Measurements from ENCODE around the gene SLC1A3. TPM values are rescaled to one million over a fixed set of nuclear protein-coding genes. Genes with fewer than 3 reads are reported as not detected.

The SLC1A3 gene
- total RNA-seq, 4 donors from 2014 or later, result 11.3 to 26.5 (median 21.2) TPM

DNA sequence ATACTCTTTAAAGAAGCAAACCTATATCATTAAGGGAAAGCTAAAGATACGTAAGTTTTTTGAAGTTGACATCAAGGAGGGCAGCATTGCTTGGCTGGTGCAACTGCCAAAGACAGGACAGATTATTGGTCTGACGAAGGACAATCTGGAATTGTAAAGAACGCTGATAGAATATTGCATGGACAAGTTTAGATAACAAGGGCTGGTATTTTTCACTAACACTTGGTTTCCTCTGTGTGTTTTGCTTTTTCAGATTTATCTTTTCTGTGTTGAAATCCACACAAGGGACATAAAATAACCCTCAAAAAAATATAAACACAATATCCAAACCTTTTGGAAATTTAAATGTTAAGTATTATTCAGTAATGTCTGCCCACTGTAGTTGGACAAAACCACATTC, 39.7 kb downstream of the SLC1A3 start:
- no peak for DNase-seq (ENCODE audit: extremely low spot score)
- H3K36me3 ChIP-seq, result no peaks in the 10 kb centered on the region
- no peak for TF ChIP-seq POLR2A (IDR thresholded peaks at IDR 0.05; ENCODE audit: low read depth)
- no peak for TF ChIP-seq EP300 (IDR thresholded peaks at IDR 0.05)
- no peak for TF ChIP-seq POLR2AphosphoS5 (IDR thresholded peaks at IDR 0.05)
- TF ChIP-seq, protein P1, sequence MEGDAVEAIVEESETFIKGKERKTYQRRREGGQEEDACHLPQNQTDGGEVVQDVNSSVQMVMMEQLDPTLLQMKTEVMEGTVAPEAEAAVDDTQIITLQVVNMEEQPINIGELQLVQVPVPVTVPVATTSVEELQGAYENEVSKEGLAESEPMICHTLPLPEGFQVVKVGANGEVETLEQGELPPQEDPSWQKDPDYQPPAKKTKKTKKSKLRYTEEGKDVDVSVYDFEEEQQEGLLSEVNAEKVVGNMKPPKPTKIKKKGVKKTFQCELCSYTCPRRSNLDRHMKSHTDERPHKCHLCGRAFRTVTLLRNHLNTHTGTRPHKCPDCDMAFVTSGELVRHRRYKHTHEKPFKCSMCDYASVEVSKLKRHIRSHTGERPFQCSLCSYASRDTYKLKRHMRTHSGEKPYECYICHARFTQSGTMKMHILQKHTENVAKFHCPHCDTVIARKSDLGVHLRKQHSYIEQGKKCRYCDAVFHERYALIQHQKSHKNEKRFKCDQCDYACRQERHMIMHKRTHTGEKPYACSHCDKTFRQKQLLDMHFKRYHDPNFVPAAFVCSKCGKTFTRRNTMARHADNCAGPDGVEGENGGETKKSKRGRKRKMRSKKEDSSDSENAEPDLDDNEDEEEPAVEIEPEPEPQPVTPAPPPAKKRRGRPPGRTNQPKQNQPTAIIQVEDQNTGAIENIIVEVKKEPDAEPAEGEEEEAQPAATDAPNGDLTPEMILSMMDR (IDR thresholded peaks at IDR 0.05), result no peak
- peaks cover 0 to 3% (median 0%) of the 10 kb centered on the region in 4 donors for H3K4me1 ChIP-seq
- H3K27ac ChIP-seq (replicated peaks in 1 of 4), result no peak overlapping the region
- no peaks in the 10 kb centered on the region for H3K27me3 ChIP-seq
- H3K9me3 ChIP-seq, result no peaks in the 10 kb centered on the region
- WGBS, result 79% methylated on average over 3 of the region's 3 CpGs
- intact Hi-C loops (cut with DNase I), result no loop called here
- no peak overlapping the region for H3K4me3 ChIP-seq

DNA sequence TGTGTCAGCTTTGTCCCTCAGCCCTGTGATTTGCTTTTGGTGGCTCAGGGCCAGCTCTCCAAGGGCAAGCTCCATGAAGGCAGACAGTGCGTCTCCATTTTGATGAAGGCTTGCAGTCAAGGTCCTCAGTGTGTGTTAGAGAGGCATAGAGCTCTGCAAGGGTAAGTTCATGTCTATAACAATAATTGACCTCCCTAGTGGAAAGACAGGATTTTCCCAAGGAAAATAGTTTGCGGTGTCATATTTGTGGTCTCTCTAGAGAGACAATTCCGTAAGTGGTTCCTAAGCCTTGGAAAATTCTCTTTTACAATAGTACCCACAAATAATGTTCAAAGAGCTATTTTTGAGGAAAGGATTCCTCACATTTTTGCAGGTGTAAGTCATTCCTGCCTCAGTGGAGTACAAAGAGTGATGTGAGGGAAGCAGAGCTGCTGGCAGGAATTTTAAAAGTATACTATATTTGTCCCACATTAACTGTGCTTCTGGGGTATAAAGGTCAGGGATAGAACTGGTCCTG, 40.2 kb downstream of the SLC1A3 start:
- intact Hi-C loops (cut with DNase I), result no loop called here
- no peaks in the 10 kb centered on the region for H3K36me3 ChIP-seq
- H3K4me3 ChIP-seq, result no peak overlapping the region
- H3K9me3 ChIP-seq, result no peaks in the 10 kb centered on the region
- H3K27me3 ChIP-seq, result no peaks in the 10 kb centered on the region
- DNase-seq (ENCODE audit: extremely low spot score), result no peak
- peaks cover 0 to 7% (median 0%) of the 10 kb centered on the region in 4 donors for H3K4me1 ChIP-seq
- TF ChIP-seq, protein P1 (IDR thresholded peaks at IDR 0.05), result no peak
- TF ChIP-seq EP300 (IDR thresholded peaks at IDR 0.05) (no peak), POLR2AphosphoS5 (IDR thresholded peaks at IDR 0.05) (no peak), POLR2A (IDR thresholded peaks at IDR 0.05; ENCODE audit: low read depth) (no peak)
- H3K27ac ChIP-seq (replicated peaks in 1 of 4), result no peak overlapping the region
- 86% methylated on average over 3 of the region's 3 CpGs for WGBS

DNA sequence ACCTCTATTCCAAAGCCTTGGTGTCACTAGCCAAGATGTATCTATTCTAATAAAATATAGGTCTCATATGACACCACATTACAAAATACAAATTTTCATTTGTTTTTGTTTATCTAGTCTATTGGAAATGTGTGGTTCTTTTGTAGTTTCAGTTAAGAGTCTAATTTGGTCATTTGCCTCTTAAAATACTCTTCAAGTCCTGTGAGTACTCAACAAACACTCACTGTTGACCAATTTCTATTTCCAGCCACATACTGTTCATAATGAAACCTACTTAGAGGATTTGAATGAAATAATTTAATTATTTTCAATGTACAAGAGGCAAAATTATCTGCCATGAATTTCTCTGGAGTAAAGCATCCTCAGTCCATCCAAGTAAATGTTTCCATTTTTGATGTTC, 40.6 kb downstream of the SLC1A3 start:
- H3K27ac ChIP-seq (replicated peaks in 1 of 4), result no peak overlapping the region
- no peaks in the 10 kb centered on the region for H3K36me3 ChIP-seq
- H3K27me3 ChIP-seq, result no peaks in the 10 kb centered on the region
- H3K9me3 ChIP-seq, result no peaks in the 10 kb centered on the region
- H3K4me3 ChIP-seq, result no peak overlapping the region
- intact Hi-C loops (cut with DNase I), result no loop called here
- DNase-seq (ENCODE audit: extremely low spot score), result no peak
- TF ChIP-seq EP300 (IDR thresholded peaks at IDR 0.05) (no peak), POLR2A (IDR thresholded peaks at IDR 0.05; ENCODE audit: low read depth) (no peak), POLR2AphosphoS5 (IDR thresholded peaks at IDR 0.05) (no peak)
- TF ChIP-seq, protein P1 (IDR thresholded peaks at IDR 0.05), result no peak
- peaks cover 0 to 7% (median 0%) of the 10 kb centered on the region in 4 donors for H3K4me1 ChIP-seq

DNA sequence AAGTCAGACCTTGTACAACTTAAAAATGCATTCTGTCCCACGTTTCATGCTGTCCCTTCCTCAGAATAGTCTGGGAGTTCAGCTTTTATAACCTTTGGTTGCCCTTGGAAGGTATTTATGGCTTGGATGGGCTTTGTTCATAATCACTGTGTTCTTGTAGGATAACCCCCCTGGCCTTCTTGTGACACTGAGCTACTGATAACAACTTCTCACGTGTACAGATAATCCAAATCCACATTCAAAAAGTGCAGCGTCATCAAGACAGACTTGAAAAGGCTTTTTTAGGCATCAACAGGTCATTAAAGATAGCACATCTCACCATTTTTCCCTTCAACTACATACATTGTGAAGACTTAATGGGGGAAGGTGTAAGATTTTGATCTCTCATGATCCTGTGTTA, 42.0 kb downstream of the SLC1A3 start:
- no peaks in the 10 kb centered on the region for H3K9me3 ChIP-seq
- WGBS, result 82% methylated on average over 3 of the region's 3 CpGs

More for the DNA sequence above, 42.0 kb downstream of the SLC1A3 start:
- H3K36me3 ChIP-seq, result no peaks in the 10 kb centered on the region
- no peaks in the 10 kb centered on the region for H3K27me3 ChIP-seq
- no peak for DNase-seq (ENCODE audit: extremely low spot score)
- intact Hi-C loops (cut with DNase I), result no loop called here
- H3K4me3 ChIP-seq, result no peak overlapping the region
- no peak overlapping the region for H3K27ac ChIP-seq (replicated peaks in 1 of 4)
- TF ChIP-seq POLR2AphosphoS5 (IDR thresholded peaks at IDR 0.05) (no peak), EP300 (IDR thresholded peaks at IDR 0.05) (no peak), POLR2A (IDR thresholded peaks at IDR 0.05; ENCODE audit: low read depth) (no peak)
- TF ChIP-seq, protein P1 (IDR thresholded peaks at IDR 0.05), result no peak
- H3K4me1 ChIP-seq, result peaks cover 0 to 15% (median 0%) of the 10 kb centered on the region in 4 donors
